ENCODE results near the gene ZNF165.

DNA sequence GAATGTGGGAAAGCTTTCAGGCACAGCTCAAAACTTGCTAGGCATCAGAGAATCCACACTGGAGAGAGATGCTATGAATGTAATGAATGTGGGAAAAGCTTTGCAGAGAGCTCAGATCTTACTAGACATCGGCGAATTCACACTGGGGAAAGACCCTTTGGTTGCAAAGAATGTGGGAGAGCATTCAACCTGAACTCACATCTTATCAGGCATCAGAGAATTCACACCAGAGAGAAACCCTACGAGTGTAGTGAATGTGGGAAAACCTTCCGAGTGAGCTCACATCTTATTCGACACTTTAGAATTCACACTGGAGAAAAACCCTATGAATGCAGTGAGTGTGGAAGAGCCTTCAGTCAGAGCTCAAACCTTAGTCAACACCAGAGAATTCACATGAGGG lies 8.7 kb downstream of the ZNF165 start:
- TF ChIP-seq, protein P1, sequence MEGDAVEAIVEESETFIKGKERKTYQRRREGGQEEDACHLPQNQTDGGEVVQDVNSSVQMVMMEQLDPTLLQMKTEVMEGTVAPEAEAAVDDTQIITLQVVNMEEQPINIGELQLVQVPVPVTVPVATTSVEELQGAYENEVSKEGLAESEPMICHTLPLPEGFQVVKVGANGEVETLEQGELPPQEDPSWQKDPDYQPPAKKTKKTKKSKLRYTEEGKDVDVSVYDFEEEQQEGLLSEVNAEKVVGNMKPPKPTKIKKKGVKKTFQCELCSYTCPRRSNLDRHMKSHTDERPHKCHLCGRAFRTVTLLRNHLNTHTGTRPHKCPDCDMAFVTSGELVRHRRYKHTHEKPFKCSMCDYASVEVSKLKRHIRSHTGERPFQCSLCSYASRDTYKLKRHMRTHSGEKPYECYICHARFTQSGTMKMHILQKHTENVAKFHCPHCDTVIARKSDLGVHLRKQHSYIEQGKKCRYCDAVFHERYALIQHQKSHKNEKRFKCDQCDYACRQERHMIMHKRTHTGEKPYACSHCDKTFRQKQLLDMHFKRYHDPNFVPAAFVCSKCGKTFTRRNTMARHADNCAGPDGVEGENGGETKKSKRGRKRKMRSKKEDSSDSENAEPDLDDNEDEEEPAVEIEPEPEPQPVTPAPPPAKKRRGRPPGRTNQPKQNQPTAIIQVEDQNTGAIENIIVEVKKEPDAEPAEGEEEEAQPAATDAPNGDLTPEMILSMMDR (IDR thresholded peaks at IDR 0.05; ENCODE audit: poor library complexity) = no peak
- no peak for TF ChIP-seq EZH2phosphoT487 (IDR thresholded peaks at IDR 0.05; ENCODE audit: low read depth, severe bottlenecking, unreplicated experiment)
- TF ChIP-seq EZH2 (IDR thresholded peaks at IDR 0.05; ENCODE audit: borderline replicate concordance) = no peak
